HG03135 (cell line): ENCODE data around the gene NTF3.

ENCODE experiments used
- ATAC-seq: cut with Tn5 transposase; IDR thresholded peaks from one replicate; pipeline ENCODE4 v1.9.1; 2021; ENCODE audit warnings: mild to moderate bottlenecking, moderate library complexity; ENCODE audit not compliant: unreplicated experiment

The NTF3 gene

GRCh38 chr12:5432011-5432400 lies at the start of gene NTF3:
Gene NTF3, plus strand, starts transcription at chr12:5432108. Its CDS starts 217 bp downstream, at chr12:5432325.
- no peak for ATAC-seq

- no peak for ATAC-seq
These were observed 47.9 kb upstream of the NTF3 start for GRCh38 chr12:5384015-5384414.

GRCh38 chr12:5388581-5389535 lies 43.0 kb upstream of the NTF3 start:
- no peak for ATAC-seq

- no peak for ATAC-seq
These were observed 41.6 kb upstream of the NTF3 start for GRCh38 chr12:5390174-5390799.

GRCh38 chr12:5391653-5392052 lies 40.3 kb upstream of the NTF3 start:
- no peak for ATAC-seq

GRCh38 chr12:5392961-5393360 lies 38.9 kb upstream of the NTF3 start:
- ATAC-seq: no peak

DNA sequence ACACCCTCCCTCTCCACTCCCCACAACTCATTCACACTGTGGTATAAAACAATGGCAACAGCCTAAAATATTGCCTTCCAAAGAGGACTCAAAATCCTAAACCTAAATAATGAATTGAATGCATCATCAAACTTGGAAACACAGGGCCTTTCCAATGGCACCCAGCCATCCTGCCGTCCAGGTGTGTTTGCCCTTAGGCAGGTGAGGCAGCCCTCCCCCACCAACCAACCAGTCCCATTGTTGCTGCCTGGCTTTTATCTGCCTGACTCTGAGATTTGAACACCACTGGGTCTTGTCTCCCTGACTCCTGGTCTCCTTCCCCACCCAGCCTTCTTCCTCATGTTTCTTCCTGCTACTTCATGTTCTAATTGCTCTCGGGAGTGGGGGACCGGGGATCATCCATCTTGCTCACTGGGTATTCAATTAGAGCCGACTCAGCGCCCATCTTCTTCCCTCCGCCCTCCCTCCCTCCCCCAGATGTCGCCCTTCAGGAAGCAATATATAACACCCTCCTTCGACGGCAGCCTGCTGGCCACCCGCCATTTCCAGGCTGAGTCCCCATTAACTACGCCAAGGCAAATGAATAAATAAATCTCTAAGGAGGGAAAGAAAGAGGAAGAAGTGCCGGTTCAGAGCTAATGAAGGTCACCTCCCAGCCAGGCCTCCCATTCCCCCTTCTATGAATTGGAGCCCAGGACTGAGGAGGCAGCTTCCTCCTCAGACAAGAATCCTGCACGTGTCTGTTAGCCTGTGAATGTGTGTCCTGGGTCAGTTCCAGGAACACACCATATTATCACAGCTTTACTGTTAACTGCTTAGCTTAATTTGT lies 36.3 kb upstream of the NTF3 start:
- no peak for ATAC-seq

DNA sequence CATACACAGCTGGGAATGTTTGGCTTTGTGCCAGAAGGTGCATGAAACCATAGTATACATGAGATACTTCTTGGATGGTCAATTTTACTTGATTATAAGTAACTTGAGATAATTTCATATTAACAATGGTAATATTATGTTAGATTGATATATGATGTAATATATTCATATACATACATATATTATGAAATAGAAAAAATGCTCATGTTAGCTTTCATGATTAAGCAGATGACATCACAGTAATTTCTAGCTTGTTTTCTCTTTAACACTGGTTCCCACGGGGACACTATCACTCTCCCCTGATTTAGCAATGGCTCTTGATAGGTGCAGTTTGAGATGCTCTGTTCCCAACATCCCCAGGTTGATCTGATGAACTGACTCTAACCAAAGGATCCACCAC lies 35.4 kb upstream of the NTF3 start:
- no peak for ATAC-seq

GRCh38 chr12:5399266-5399665 lies 32.6 kb upstream of the NTF3 start:
- no peak for ATAC-seq

GRCh38 chr12:5402009-5402935 lies 29.6 kb upstream of the NTF3 start:
- no peak for ATAC-seq

- no peak for ATAC-seq
These were observed 28.5 kb upstream of the NTF3 start for GRCh38 chr12:5403411-5403810.

GRCh38 chr12:5407034-5407856 lies 24.7 kb upstream of the NTF3 start:
- ATAC-seq: no peak

- no peak for ATAC-seq
These were observed 22.3 kb upstream of the NTF3 start for GRCh38 chr12:5409619-5410018.

DNA sequence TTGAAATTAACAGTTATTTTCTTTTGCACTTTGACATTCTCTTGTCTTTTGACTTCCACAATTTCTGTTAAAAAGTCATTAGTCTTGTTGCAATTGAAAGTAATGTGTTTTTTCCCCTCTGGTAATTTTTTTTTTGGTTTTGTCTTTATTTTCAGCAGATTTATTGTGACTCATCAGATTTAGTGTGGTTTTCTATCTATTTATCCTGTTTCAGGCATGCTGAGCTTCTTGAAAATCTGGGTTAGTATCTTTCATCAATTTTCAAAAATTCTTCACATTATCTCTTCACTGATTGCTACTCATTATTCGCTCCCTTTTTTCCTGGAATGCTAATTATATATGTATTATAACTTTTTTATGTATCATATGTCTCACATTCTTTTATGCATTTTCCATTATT lies 15.3 kb upstream of the NTF3 start:
- ATAC-seq: no peak

- ATAC-seq: no peak
These were observed 14.4 kb upstream of the NTF3 start for GRCh38 chr12:5417500-5417899.

- ATAC-seq: no peak
These were observed 3.3 kb upstream of the NTF3 start for GRCh38 chr12:5428332-5429221.

DNA sequence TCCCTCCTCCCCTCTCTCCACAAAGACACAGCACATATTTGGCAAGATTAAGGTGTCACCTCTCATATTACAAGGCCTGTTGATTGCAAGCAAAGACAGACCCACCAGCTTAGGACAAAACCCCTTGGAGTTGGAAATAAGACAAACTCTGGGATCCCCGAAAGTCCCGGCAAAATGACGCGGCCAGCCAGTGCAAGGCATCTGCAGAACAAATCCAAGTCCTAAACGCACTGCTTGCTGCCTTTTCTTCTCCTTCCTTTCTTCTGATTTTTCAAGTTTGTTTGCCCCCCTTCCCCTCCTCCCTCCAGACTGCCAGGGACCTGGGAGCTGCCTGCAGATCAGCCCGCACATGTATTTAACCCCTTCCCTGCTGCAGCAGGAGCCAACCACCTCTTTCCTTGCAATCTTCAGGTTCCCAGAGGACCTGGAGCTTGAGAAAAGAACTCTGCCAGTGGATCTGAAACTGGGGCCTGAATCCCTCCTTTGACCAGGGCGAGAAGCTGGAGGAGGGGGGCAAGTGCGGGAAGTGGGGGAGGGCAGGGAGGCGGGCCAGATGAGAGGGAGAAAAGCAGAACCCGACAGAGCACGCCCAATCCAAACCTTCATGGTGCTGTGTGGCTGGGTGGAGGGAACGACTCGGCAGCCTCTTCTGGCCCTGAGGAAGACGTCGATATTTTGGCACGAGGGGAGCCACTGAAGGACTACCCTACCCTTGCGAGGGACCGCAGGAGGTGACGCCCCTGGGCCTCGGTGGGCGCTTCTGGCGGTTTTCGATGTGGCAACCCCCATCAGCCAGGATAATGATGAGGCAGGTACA lies 2.0 kb upstream of the NTF3 start:
- no peak for ATAC-seq
